HepG2 (cell line): ENCODE data around the gene ATP6V0A1. TPM values are rescaled to one million over a fixed set of nuclear protein-coding genes. Genes with fewer than 3 reads are reported as not detected.

Source experiments
- HIC2 ChIP-seq: sonication (generic); formaldehyde crosslinking; IDR thresholded peaks from 2 replicates; pipeline ENCODE4 v1.9.0; 2022; ENCODE audit warnings: low read depth, missing genetic modification reagents
- MTA1 ChIP-seq: sonication (generic); formaldehyde crosslinking; IDR thresholded peaks from 2 replicates; pipeline ENCODE4 v1.4.0; 2020; ENCODE audit warnings: missing genetic modification reagents, mild to moderate bottlenecking, borderline replicate concordance
- PRDM15 ChIP-seq: sonication (generic); formaldehyde crosslinking; IDR thresholded peaks from 2 replicates; pipeline ENCODE4 v1.4.0; 2020; ENCODE audit warnings: missing genetic modification reagents
- TBL1XR1 ChIP-seq: fragments of 150-350 bp; IDR thresholded peaks from 2 replicates; pipeline ENCODE4 v1.6.1; 2014; ENCODE audit warnings: borderline replicate concordance, low read length; ENCODE audit not compliant: partially characterized antibody
- THRA ChIP-seq: sonication (generic); formaldehyde crosslinking; IDR thresholded peaks from 2 replicates; pipeline ENCODE4 v1.4.0; 2020; ENCODE audit warnings: missing genetic modification reagents, borderline replicate concordance
- ZHX1 ChIP-seq: sonication (generic); formaldehyde crosslinking; IDR thresholded peaks from 2 replicates; pipeline ENCODE4 v1.8.1; 2022; ENCODE audit warnings: low read depth, mild to moderate bottlenecking, missing genetic modification reagents
- ZNF407 ChIP-seq: sonication (generic); formaldehyde crosslinking; IDR thresholded peaks from one replicate; pipeline ENCODE4 v1.5.1; 2020; ENCODE audit warnings: mild to moderate bottlenecking, missing genetic modification reagents; ENCODE audit errors: not compliant biosample characterization
- ZNF883 ChIP-seq: sonication (generic); formaldehyde crosslinking; IDR thresholded peaks from 2 replicates; pipeline ENCODE4 v1.5.1; 2020; ENCODE audit warnings: mild to moderate bottlenecking, missing genetic modification reagents; ENCODE audit errors: not compliant biosample characterization
- polyA plus RNA-seq, 8 experiments: library from polyadenylated mRNA; depleted of rRNA in 3 of 8; stranded (reverse) in 7 of 8; unstranded in 1 of 8; fragments of >200 nt; fragmentation: Illumina TruSeq in 4 of 8; extraction: Trizol in 4 of 8; gene quantifications; 2 replicates each; pipeline versions ENCODE4 v1.2.1 to v1.2.3, GENCODE V29; 2011 to 2016; ENCODE audit warnings: low read depth in 4 of 8, missing spikeins in 1 of 8, mixed read lengths in 1 of 8; ENCODE audit not compliant: insufficient read depth in 1 of 8
- total RNA-seq, 5 experiments: library from RNA; depleted of rRNA; stranded (reverse); fragments of >200 nt; fragmentation: Illumina TruSeq; extraction: Trizol; gene quantifications; 2 replicates each; pipeline ENCODE4 v1.2.3, GENCODE V29; 2016; ENCODE audit warnings: low read depth in 1 of 5

The ATP6V0A1 gene
- total and polyA plus RNA-seq, 2 of the 13 experiments (the other 11 are each of a cell fraction or from before 2014, with no cell fraction given), result 27.9 to 54.1 TPM

- TF ChIP-seq PRDM15 (CRISPR knock-in tag) (peak; percentile 95), TBL1XR1 (no peak), MTA1 (CRISPR knock-in tag) (peak; percentile 57; the same call in 1 of the 2 replicates), HIC2 (no peak), ZHX1 (CRISPR knock-in tag) (no peak), ZNF407 (CRISPR knock-in tag) (peak; percentile 91), ZNF883 (CRISPR knock-in tag) (peak; percentile 43), THRA (CRISPR knock-in tag) (peak; percentile 33; the same call in 1 of the 2 replicates)
These were observed 35.5 kb upstream of the ATP6V0A1 start, which contains the start of gene CAVIN1 (continued) for GRCh38 chr17:42422958-42423712.
